Neural cell (in vitro differentiated cells): Measurements from ENCODE around the gene USP12. TPM values are rescaled to one million over a fixed set of nuclear protein-coding genes. Genes with fewer than 3 reads are reported as not detected.

Experiments
- H2AFZ ChIP-seq: fragments of 200-600, 300-800 bp; sonication (generic), shearing (Covaris generic); 2 replicates; pipeline ENCODE4 v1.6.0; 2014; ENCODE audit warnings: low read depth, mild to moderate bottlenecking, antibody characterized with exemption, low read length, moderate library complexity
- H3F3A ChIP-seq: fragments of 200-600 bp; shearing (Covaris generic); 2 replicates; pipeline ENCODE4 v1.6.1; 2016; ENCODE audit warnings: mild to moderate bottlenecking, moderate library complexity, mixed read lengths, antibody characterized with exemption, low read length; ENCODE audit not compliant: insufficient read depth, poor library complexity, severe bottlenecking
- H3K27ac ChIP-seq: fragments of 200-600, 300-800 bp; sonication (generic), shearing (Covaris generic); 2 replicates; pipeline ENCODE4 v1.5.1; 2014; ENCODE audit warnings: mild to moderate bottlenecking, low read length, moderate library complexity
- H3K27me3 ChIP-seq: fragments of 300-800, 200-600 bp; sonication (generic), shearing (Covaris generic); 2 replicates; pipeline ENCODE4 v1.6.0; 2014; ENCODE audit warnings: mild to moderate bottlenecking, low read depth, low read length, moderate library complexity; ENCODE audit not compliant: insufficient read depth
- H3K36me3 ChIP-seq: fragments of 300-800, 200-600 bp; sonication (generic), shearing (Covaris generic); 2 replicates; pipeline ENCODE4 v1.5.1; 2014; ENCODE audit warnings: mild to moderate bottlenecking, antibody characterized with exemption, low read length, moderate library complexity; ENCODE audit not compliant: insufficient read depth
- H3K4me2 ChIP-seq: fragments of 300-800, 200-600 bp; sonication (generic), shearing (Covaris generic); 2 replicates; pipeline ENCODE4 v1.6.0; 2014; ENCODE audit warnings: mild to moderate bottlenecking, low read length
- H3K4me3 ChIP-seq: fragments of 300-800, 200-600 bp; sonication (generic), shearing (Covaris generic); 2 replicates; pipeline ENCODE4 v1.5.1; 2014; ENCODE audit warnings: mild to moderate bottlenecking, low read length, moderate library complexity
- H3K79me2 ChIP-seq: fragments of 200-600 bp; shearing (Covaris generic); replicated peaks from 2 replicates; pipeline ENCODE4 v1.6.0; 2014; ENCODE audit warnings: mild to moderate bottlenecking, low read length, moderate library complexity; ENCODE audit not compliant: insufficient read depth
- H3K9ac ChIP-seq: fragments of 300-800, 200-600 bp; sonication (generic), shearing (Covaris generic); 2 replicates; pipeline ENCODE4 v1.6.1; 2016; ENCODE audit warnings: mild to moderate bottlenecking, low read length, mixed read lengths
- H3K9me2 ChIP-seq: fragments of 200-600 bp; shearing (Covaris generic); 2 replicates; pipeline ENCODE4 v1.6.1; 2016; ENCODE audit warnings: mild to moderate bottlenecking, low read length, mixed read lengths; ENCODE audit not compliant: insufficient read depth
- H3K9me3 ChIP-seq: fragments of 200-600, 300-800 bp; sonication (generic), shearing (Covaris generic); 2 replicates; pipeline ENCODE4 v1.6.1; 2016; ENCODE audit warnings: mild to moderate bottlenecking, mixed run types, low read length, moderate library complexity, mixed read lengths
- H4K20me1 ChIP-seq: fragments of 200-600 bp; shearing (Covaris generic); 2 replicates; pipeline ENCODE4 v1.6.1; 2016; ENCODE audit warnings: mild to moderate bottlenecking, mixed run types; ENCODE audit not compliant: insufficient read depth
- CTCF ChIP-seq: fragments of 450-650 bp; IDR thresholded peaks from 2 replicates; pipeline ENCODE4 v1.5.1; 2014; ENCODE audit warnings: antibody characterized with exemption, mild to moderate bottlenecking, moderate library complexity; ENCODE audit not compliant: poor library complexity, severe bottlenecking
- EP300 ChIP-seq: fragments of 450-650 bp; conservative IDR thresholded peaks from 2 replicates; pipeline ENCODE4 v1.6.1; 2014; ENCODE audit warnings: antibody characterized with exemption, mild to moderate bottlenecking, moderate library complexity; ENCODE audit not compliant: poor library complexity, severe bottlenecking
- EZH2 ChIP-seq: fragments of 200-600, 300-800 bp; shearing (Covaris generic), sonication (generic); IDR thresholded peaks from 2 replicates; pipeline ENCODE4 v1.6.1; 2014; ENCODE audit warnings: antibody characterized with exemption, low read length, borderline replicate concordance, mild to moderate bottlenecking; ENCODE audit not compliant: insufficient read depth, poor library complexity, severe bottlenecking
- MXI1 ChIP-seq: fragments of 450-650 bp; conservative IDR thresholded peaks from 2 replicates; pipeline ENCODE4 v1.6.1; 2014; ENCODE audit warnings: antibody characterized with exemption, mild to moderate bottlenecking; ENCODE audit not compliant: poor library complexity, severe bottlenecking
- POLR2AphosphoS5 ChIP-seq: IDR thresholded peaks from 2 replicates; pipeline ENCODE4 v1.6.1; 2012
- RAD21 ChIP-seq: fragments of 450-650 bp; conservative IDR thresholded peaks from 2 replicates; pipeline ENCODE4 v1.6.1; 2014; ENCODE audit warnings: antibody characterized with exemption, mild to moderate bottlenecking, moderate library complexity
- REST ChIP-seq: IDR thresholded peaks from 2 replicates; pipeline ENCODE4 v1.6.1; 2012; ENCODE audit warnings: borderline replicate concordance
- SMC3 ChIP-seq: fragments of 450-650 bp; conservative IDR thresholded peaks from 2 replicates; pipeline ENCODE4 v1.6.1; 2014; ENCODE audit warnings: antibody characterized with exemption, mild to moderate bottlenecking, moderate library complexity; ENCODE audit not compliant: poor library complexity
- TAF1 ChIP-seq: IDR thresholded peaks from 2 replicates; pipeline ENCODE4 v1.6.1; 2012; ENCODE audit warnings: low read depth
- polyA plus RNA-seq: library from polyadenylated mRNA; depleted of rRNA; stranded (reverse); fragments of >200 nt; gene quantifications from 2 replicates; pipeline ENCODE4 v1.2.3, GENCODE V29; 2014

The USP12 gene
- polyA plus RNA-seq, 1 donor from 2014 or later = 26.2 TPM

- TF ChIP-seq REST (no peak), POLR2AphosphoS5 (no peak), TAF1 (no peak), RAD21 (no peak), SMC3 (no peak), MXI1 (no peak), EP300 (no peak), EZH2 (no peak), CTCF (no peak)
- no peaks in the 10 kb centered on the region for H4K20me1 ChIP-seq
- H3K9me3 ChIP-seq = no peaks in the 10 kb centered on the region
- H3K4me3 ChIP-seq = no peak overlapping the region
- no peak overlapping the region for H3K4me2 ChIP-seq
- no peaks in the 10 kb centered on the region for H3F3A ChIP-seq
- H3K79me2 ChIP-seq = no peaks in the 10 kb centered on the region
- H3K27ac ChIP-seq = no peak overlapping the region
- no peaks in the 10 kb centered on the region for H3K9me2 ChIP-seq
- no peaks in the 10 kb centered on the region for H3K27me3 ChIP-seq
- H3K9ac ChIP-seq = no peak overlapping the region
- no peaks in the 10 kb centered on the region for H3K36me3 ChIP-seq
- no peak overlapping the region for H2AFZ ChIP-seq
These were observed 135.2 kb downstream of the USP12 start for GRCh38 chr13:27036236-27036981.

- no peaks in the 10 kb centered on the region for H3K9me3 ChIP-seq
- H3K36me3 ChIP-seq = no peaks in the 10 kb centered on the region
- no peaks in the 10 kb centered on the region for H3F3A ChIP-seq
- H3K9ac ChIP-seq = no peak overlapping the region
- TF ChIP-seq EP300 = no peak
- H3K4me2 ChIP-seq = no peak overlapping the region
- no peak overlapping the region for H3K4me3 ChIP-seq
- H3K27ac ChIP-seq = no peak overlapping the region
- no peaks in the 10 kb centered on the region for H4K20me1 ChIP-seq
- no peaks in the 10 kb centered on the region for H3K79me2 ChIP-seq
- H3K9me2 ChIP-seq = no peaks in the 10 kb centered on the region
- no peak overlapping the region for H2AFZ ChIP-seq
- H3K27me3 ChIP-seq = no peaks in the 10 kb centered on the region
These were observed 135.7 kb downstream of the USP12 start for GRCh38 chr13:27035892-27036235.
